ENCODE data around the gene ANO9. TPM values are rescaled to one million over a fixed set of nuclear protein-coding genes. Genes with fewer than 3 reads are reported as not detected.

Gene ANO9
- total RNA-seq, 1 experiment from 2014 or later, result not detected

GRCh38 chr11:452916-453527 lies 11.2 kb upstream of the ANO9 start:
- no peak for DNase-seq (ENCODE audit: low read depth)

GRCh38 chr11:452203-452744 lies 10.5 kb upstream of the ANO9 start:
- no peak for DNase-seq (ENCODE audit: low read depth)

GRCh38 chr11:451738-452137 lies 9.9 kb upstream of the ANO9 start:
- no peak for DNase-seq (ENCODE audit: low read depth)

GRCh38 chr11:450809-451451 lies 9.1 kb upstream of the ANO9 start:
- DNase-seq (ENCODE audit: low read depth), result peak; percentile 66

GRCh38 chr11:449889-450808 lies 8.3 kb upstream of the ANO9 start, which contains the start of gene PTDSS2:
PTDSS2 (plus strand) TSS chr11:450279; CDS start chr11:450456, 177 bp downstream.
- peak; percentile 94 for DNase-seq (ENCODE audit: low read depth)

GRCh38 chr11:447923-448731 lies 6.3 kb upstream of the ANO9 start:
- DNase-seq (ENCODE audit: low read depth), result peak; percentile 84

DNA sequence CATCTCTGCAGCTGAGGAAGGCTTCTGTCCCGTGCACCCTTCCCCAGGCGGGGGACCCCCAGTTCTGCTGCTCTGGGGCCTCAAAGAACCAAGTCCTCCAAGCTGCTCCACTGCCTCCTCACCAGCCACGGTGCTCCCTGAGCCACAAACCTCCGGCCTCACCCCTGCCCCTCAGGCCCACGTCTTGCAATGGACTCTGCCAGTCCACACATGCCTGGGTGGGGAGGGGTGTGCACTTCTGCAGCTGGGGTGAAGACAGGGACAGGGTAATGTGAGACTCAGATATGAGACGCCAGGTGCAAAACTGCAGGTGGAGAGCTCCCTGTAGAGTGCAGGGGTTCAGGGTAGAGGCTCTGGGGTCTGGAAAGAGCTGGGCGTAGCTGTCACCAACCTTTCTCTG lies 5.1 kb upstream of the ANO9 start:
- no peak for DNase-seq (ENCODE audit: low read depth)

- DNase-seq (ENCODE audit: low read depth), result no peak
Measured at GRCh38 chr11:445765-446588, 4.2 kb upstream of the ANO9 start.

DNA sequence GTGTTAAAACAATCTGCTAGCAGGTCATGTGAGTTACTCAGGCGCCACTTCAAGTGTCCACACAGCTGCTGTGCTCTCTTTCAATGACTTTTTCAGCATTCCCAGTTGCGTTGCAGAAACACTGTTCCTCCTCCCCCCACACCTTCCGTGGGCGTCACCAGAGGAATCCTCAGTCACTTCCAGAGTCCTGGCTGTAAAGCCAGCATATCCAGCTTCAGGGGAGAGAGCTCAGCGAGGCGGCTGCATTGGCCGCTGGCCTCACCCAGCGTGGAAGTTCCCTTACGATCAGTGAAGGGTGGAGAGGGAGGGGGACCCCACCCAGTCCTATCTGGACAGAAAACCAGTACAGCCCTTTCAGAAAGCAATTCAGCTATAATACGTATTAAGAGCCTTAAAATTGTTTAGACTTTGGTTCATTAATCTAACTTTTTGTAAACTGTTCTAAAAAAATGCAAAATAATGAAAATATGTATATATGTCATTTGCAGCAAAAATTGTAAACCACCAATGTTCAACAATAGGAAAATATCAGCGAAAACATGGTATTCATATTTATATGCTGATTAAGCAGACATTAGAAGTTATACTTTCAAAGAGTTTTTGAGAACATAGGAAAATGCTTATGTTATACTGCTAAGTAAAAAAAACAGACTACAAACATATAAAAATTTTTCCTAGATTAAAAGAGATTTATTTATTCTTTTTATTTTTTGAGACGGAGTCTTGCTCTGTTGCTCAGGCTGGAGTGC lies 2.8 kb upstream of the ANO9 start:
- peak; percentile 59 for DNase-seq (ENCODE audit: low read depth)

DNA sequence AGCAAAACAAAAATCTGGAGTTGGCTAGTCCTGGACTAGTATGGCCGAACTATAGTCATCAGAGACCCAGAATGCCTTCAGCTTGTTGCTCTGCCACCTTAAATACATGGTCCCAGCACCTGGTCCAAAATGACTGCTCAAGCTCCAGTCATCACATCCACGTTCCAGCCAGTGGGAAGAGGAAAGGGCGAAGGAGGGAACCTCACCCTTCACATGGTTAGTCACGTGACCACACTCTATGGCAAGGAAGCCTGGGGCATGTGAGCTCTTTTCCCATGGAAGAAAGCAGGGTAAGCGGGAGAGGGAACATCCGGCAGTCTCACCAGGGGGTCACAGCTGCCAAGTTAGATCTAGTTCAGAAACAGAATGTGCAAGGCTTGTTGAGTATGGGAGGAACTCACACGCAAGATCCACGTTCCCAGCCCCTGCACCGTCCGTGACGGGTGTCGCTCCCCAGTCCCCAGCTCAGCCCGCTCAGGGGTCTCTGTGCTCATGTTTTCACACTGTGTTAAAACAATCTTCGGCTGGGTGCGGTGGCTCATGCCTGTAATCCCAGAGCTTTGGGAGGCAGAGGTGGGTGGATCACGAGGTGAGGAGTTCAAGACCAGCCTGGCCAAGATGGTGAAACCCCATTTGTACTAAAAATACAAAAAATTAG lies 1.9 kb upstream of the ANO9 start:
- peak; percentile 83 for DNase-seq (ENCODE audit: low read depth)

DNA sequence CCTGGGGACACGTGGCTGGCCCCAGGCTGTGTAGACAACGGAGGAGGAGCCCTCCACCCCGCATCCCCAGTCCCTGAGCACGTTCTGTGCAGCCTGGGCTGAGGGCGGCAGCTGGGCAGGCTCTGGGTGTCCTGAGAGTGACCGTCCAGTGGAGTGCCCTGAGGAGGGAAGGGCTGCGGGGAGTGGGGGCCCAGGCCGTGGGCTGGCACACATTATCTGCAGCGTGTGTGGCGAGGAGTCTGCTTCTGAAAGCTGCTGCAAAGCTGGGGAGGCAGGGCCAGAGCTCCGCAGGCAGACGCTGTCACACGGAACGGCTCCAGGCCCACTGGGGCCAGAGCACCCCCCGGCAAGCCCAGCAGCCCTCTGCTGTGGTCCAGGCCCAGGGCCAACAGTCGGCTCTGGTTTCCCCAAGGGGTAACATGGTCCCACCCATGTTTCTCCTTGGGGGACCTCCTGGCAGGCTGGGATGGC lies 835 bp upstream of the ANO9 start:
- no peak for DNase-seq (ENCODE audit: low read depth)

- no peak for DNase-seq (ENCODE audit: low read depth)
Measured at GRCh38 chr11:441043-441417, 781 bp downstream of the ANO9 start.

DNA sequence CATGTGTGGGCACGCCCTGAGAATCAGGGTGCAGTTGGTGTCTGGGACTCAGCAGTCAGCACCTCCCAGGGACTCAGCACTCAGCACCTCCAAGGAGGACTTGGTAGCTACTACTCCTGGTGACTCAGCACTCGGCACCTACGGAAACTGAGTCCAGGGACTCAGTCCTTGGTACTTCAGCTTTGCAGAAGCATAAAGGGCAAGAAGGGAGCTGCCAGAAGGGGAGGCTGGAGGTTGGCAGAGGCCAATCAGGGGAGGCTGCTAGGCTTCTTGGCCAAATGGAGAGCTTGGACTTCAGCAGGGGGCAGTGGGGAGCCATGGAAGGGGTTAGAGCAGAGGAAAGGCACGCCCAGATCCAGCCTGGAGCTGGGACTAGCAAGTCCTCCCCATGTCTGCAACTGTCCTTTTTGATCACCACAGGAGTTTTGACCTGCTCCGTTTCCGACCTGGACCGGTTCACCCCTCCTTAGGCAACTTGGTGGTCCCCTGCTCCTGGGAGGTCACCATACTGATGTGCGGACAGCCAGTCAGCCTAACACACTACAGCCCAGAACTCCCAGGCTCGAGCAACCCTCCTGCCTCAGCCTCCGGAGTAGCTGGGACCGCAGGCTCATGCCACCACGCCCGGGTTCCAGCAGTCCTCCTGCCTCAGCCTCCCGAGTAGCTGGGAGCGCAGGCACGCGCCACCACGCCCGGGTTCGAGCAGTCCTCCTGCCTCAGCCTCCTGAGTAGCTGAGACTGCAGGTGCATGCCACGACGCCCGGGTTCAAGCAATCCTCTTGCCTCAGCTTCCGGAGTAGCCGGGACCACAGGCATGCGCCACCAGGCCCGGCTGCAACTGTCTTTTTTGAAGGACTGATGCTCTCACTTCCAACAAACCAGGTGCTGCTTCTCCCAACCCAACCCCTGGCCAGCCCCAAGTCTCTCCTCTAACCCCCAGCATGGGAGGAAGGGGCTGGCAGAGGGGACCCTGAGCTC lies 1.5 kb downstream of the ANO9 start:
- DNase-seq (ENCODE audit: low read depth), result peak; percentile 21

- peak; percentile 27 for DNase-seq (ENCODE audit: low read depth)
Measured at GRCh38 chr11:439315-440064, 2.3 kb downstream of the ANO9 start.

DNA sequence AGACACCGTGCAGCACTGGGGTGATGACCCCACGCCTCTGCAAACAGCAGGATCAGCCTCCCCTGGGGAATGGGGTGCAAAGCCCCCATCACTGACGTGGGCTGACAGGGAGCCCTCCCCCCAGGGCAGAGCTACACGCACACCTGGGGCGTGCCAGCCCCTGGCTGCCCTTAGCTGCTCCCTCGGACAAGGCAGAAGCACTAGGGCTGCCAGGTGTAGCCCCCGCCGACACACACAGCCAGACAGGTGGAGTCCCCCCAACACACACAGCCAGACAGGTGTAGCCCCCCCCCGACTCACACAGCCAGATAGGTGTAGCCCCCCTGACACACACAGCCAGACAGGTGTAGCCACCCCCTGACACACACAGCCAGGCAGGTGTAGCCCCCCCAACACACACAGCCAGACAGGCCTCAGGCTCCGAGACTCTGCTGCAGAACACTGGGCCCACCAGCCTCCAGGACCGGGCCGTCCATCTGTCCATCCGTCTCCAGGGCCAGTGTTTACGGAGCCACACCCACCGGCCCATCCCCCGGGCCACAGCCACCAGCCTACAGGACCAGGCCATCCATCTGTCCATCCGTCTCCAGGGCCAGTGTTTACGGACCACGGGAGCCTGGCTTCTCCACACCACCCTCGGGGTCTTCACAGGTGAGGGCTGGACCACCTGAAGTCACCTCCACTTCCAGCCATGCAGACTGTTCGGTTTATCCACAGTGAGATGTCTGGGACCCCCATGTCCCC lies 3.5 kb downstream of the ANO9 start:
- DNase-seq (ENCODE audit: low read depth), result no peak

GRCh38 chr11:437228-437870 lies 4.5 kb downstream of the ANO9 start:
- DNase-seq (ENCODE audit: low read depth), result no peak
